AG09319 (cell line): Measurements from ENCODE around the gene SMG7.

Experiments used
- DNase-seq: peaks from one replicate; pipeline ENCODE4 v3.0.0-alpha.2; 2010; ENCODE audit warnings: low read depth; ENCODE audit errors: extremely low read depth
- CTCF ChIP-seq: IDR thresholded peaks from 2 replicates; pipeline ENCODE4 v1.5.1; 2011; ENCODE audit warnings: low read depth, mild to moderate bottlenecking, inconsistent platforms, low read length, moderate library complexity

Gene SMG7

GRCh38 chr1:183588827-183589226, 116.5 kb downstream of the SMG7 start:
- no peak for TF ChIP-seq CTCF
- DNase-seq: no peak

GRCh38 chr1:183589384-183589783, 117.1 kb downstream of the SMG7 start:
- DNase-seq: no peak
- TF ChIP-seq CTCF: no peak

GRCh38 chr1:183589874-183590243, 117.6 kb downstream of the SMG7 start:
- TF ChIP-seq CTCF: no peak
- DNase-seq: no peak

- TF ChIP-seq CTCF: no peak
- no peak for DNase-seq
These were observed 118.2 kb downstream of the SMG7 start, which contains the start of gene NCF2 for GRCh38 chr1:183590244-183591191. TSS of gene NCF2 (minus strand) at chr1:183590459. CDS start at chr1:183590329, 130 bp downstream.

- DNase-seq: no peak
- no peak for TF ChIP-seq CTCF
These were observed 120.4 kb downstream of the SMG7 start for GRCh38 chr1:183592733-183593132.

- no peak for TF ChIP-seq CTCF
- DNase-seq: no peak
These were observed 121.1 kb downstream of the SMG7 start for GRCh38 chr1:183593356-183593755.

GRCh38 chr1:183595537-183595936, 123.2 kb downstream of the SMG7 start:
- no peak for DNase-seq
- TF ChIP-seq CTCF: no peak
